HL-60/S4 (cell line): ENCODE measurements around the gene MYOM3.

Source experiments
- in situ Hi-C: fragments of 300-500 bp; cut with MboI; formaldehyde crosslinking; loops from 2 replicates; pipeline ENCODE4 v1.14.3; 2022; ENCODE audit warnings: low sequenced_read_pairs

Gene MYOM3

GRCh38 chr1:24139222-24139489 is 27.2 kb upstream of the MYOM3 start:
- in situ Hi-C loops, result no loop called here

DNA sequence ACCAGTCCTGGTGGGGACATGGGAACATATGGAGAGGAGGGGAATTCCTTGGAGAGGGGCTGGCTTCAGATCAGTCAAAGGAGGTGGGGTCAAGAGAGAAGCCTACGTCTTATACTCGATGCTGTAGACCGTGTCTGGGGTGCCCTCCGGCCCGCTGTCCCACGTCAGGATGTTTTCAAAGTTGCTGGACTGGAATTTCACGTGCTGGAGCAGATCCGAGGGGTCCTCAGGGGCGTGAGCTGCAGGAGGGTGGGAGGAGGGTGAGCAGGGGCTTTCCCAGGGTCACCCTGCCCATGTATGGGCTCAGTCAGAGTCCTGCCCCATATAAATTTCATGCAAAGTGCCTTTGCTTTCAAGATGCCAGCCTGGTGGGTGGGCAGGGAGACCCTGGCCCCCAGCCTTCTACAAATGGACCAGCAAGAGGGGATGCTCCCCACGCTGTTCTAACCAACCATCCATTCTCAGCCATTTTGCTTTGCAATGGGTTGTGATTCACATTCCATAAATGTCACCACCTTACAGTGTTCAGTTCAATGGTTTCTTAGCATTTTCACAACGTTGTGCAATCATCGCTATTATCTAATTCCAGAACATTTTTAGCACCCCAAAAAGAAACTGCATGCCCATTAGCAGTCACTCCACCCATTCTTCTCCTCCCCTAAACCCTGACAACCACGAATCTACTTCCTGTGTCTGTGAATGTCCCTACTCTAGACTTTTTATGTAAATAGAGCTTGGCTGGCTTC is 26.7 kb upstream of the MYOM3 start:
- in situ Hi-C loops, result no loop called here

- in situ Hi-C loops, result no loop called here
Observed at GRCh38 chr1:24136956-24137539, 25.1 kb upstream of the MYOM3 start.

DNA sequence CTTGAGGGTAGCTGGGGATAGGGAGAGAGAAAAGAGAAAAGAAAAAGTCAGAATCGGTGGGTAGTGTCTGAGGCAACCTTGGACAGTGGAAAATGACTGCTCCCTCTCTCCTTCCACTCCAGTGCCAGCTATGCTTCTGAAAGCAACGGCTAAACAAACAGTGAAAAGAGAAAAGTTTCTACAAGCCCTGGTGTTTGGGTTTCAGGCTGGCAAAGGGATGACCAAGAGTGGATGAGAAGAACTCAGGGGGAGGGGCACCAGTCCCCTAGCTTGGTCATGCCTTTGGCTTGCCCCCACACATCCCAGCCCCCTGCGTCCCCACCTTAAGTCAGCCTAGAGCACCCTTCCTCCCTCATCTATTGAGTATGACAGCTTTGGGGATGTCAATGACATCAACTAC is 22.4 kb upstream of the MYOM3 start:
- in situ Hi-C loops, result no loop called here

DNA sequence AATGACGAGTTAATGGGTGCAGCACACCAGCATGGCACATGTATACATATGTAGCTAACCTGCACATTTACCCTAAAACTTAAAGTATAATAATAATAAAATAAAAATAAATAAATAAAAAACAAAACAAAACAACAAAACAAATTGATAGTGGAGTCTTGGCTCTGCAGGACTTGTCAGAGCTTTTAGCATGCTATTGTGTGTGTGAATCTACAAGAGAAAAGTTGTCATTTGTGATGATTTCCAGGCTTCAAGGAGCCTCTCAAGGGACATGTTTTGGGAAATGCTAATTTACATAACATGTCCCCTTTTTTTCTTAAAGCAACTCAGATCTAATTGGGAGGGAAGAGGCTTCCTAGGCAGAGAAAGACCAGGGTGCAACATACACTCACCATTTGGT is 21.9 kb upstream of the MYOM3 start:
- in situ Hi-C loops, result no loop called here

- in situ Hi-C loops, result no loop called here
Observed at GRCh38 chr1:24130385-24130784, 18.4 kb upstream of the MYOM3 start.

- in situ Hi-C loops, result no loop called here
Observed at GRCh38 chr1:24127801-24128363, 15.9 kb upstream of the MYOM3 start.

- in situ Hi-C loops, result no loop called here
Observed at GRCh38 chr1:24127134-24127800, 15.3 kb upstream of the MYOM3 start.

GRCh38 chr1:24126672-24127023 is 14.7 kb upstream of the MYOM3 start:
- in situ Hi-C loops, result no loop called here

GRCh38 chr1:24126018-24126671 is 14.2 kb upstream of the MYOM3 start:
- in situ Hi-C loops, result no loop called here

- in situ Hi-C loops, result no loop called here
Observed at GRCh38 chr1:24125456-24125855, 13.5 kb upstream of the MYOM3 start.

- in situ Hi-C loops, result no loop called here
Observed at GRCh38 chr1:24124980-24125379, 13.0 kb upstream of the MYOM3 start.

DNA sequence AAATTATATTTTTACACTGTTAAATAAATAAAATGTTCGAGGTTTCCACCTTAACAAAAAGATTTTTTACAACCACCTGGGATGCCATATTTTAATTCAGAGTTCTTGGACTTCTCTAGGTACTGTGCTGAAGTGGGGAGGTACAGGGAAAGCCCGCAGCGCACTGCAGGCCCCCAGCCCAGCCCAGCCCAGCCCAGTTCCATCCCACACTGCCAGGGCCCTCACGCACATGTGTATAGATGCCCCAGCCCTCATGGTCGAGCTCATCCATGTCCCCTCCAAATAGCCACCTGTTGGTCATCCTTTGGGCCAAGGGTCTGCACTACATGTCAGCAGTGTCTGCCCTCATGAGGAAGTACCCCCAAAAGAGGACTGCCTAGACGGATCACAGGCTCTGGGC is 11.7 kb upstream of the MYOM3 start:
- in situ Hi-C loops, result no loop called here

GRCh38 chr1:24122776-24123175 is 10.8 kb upstream of the MYOM3 start:
- in situ Hi-C loops, result no loop called here

DNA sequence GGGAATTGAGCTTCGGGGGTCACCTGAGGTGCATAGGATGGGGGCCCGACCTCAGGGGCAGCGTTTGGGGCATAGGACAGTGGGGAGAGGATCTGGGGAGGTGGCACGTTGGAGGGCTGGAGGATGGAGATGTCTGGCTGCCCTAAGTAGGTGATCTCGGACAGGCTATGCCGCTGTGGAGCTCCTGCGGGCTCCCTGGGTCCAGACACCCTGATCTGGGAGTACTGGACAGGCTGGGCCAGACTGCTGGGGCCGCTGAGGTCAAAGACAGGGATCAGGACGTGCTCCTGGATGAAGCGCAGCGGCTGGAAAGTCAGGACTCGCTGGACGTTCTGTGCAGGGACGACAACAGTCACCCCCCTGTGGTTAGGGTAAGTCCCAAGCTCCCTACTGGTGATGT is 9.5 kb upstream of the MYOM3 start:
- in situ Hi-C loops, result no loop called here

- in situ Hi-C loops, result no loop called here
Observed at GRCh38 chr1:24120965-24121364, 9.0 kb upstream of the MYOM3 start.

DNA sequence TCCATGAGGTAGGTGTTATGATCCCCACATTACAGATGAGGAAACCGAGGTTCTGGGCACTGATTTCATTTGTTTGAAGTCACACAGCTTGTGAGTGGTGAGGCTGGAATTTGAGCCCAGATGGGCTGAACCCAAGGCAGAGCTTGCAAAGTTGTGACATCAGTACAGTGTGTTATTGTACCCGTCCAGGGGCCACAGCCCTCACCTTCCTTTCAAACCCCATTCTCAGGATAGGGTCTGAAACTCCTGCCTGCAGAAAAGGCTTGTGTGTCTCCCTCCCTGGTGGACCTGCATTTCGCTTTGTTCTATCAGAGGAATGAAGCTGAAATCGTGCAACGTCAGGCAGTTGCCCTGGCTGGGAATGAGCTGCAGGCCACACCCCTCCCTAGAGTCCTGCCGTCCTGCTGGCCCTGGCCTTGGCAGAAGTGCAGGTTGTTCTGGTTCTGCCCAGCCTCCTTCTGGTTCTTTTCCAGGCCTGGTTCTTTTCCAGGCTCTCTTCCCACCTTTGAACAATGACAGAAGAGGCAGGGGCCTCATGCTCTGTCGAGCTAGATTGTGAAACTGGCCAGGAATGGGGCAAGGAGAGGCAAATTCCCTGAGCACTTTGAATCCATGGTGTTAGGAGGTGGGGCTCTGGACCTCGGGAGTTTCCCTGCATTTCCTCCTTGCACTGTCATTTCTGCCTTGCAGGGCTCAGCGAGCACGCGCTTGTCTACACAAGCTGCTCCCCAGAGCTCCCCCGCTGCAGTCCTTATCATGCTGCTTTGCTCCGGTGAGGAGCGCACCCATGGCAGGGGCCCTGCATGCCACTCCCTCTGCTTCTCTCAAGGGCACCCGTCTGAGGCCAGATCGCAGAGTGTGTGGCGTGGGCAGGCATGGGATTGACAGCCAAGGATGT is 8.2 kb upstream of the MYOM3 start:
- in situ Hi-C loops, result no loop called here

GRCh38 chr1:24119489-24119858 is 7.5 kb upstream of the MYOM3 start:
- in situ Hi-C loops, result no loop called here

DNA sequence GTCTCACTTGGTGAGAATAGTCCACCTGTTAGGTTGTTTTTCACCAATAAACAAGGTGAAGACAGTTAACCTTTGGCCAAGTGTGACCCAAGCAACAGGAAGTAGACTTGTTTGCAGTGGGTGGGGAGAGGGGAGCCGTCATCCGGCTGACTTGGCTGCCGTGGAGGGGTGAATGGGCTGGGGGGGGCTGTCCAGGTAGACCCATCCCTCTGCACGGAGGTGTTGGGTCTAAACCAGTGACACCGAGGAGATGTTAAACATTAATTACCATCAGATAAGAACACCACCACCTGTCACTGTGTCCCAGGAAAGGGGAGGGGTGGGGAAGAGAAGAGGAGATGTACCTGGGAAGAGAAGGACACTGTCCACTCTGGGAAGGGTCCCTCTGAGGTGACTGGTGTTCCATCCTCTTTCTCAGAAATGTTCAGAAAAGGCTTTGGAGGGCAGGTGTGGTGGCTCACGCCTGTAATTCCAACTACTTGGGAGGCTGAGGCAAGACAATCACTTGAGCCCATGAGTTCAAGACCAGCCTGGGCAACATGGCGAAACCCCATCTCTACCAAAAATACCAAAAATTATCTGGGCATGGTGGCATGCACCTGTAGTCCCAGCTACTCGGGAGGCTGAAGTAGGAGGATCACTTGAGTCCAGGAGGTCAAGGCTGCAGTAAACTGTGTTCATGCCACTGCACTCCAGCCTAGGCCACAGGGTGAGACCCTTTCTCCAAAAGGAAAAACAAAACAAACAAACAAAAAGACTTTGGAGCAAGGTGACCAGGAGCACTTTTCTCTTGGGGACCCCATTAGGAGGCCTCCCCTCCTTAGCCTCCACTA is 6.7 kb upstream of the MYOM3 start:
- in situ Hi-C loops, result no loop called here
